HepG2 (cell line): ENCODE measurements around the gene IGF2BP3. TPM values are rescaled to one million over a fixed set of nuclear protein-coding genes. Genes with fewer than 3 reads are reported as not detected.

ENCODE experiments used
- GATAD1 ChIP-seq: IDR thresholded peaks from 2 replicates; pipeline ENCODE4 v1.6.1; 2016; ENCODE audit warnings: missing genetic modification reagents, missing compliant biosample characterization
- LRRFIP1 ChIP-seq: sonication (generic); formaldehyde crosslinking; conservative IDR thresholded peaks from 2 replicates; pipeline ENCODE4 v1.4.0; 2020; ENCODE audit warnings: missing genetic modification reagents
- PBX2 ChIP-seq: IDR thresholded peaks from 2 replicates; pipeline ENCODE4 v1.6.1; 2016; ENCODE audit warnings: control low read depth
- PITX1 ChIP-seq: sonication (generic); formaldehyde crosslinking; IDR thresholded peaks from 2 replicates; pipeline ENCODE4 v1.5.1; 2020; ENCODE audit warnings: mild to moderate bottlenecking, missing genetic modification reagents
- POLR2AphosphoS2 ChIP-seq: IDR thresholded peaks from 2 replicates; pipeline ENCODE4 v1.6.1; 2011; ENCODE audit warnings: low read depth, low read length, improper control_type of control experiment
- RERE ChIP-seq: IDR thresholded peaks from 2 replicates; pipeline ENCODE4 v1.6.1; 2016; ENCODE audit warnings: low read depth, missing genetic modification reagents, missing compliant biosample characterization
- SNAPC4 ChIP-seq: sonication (generic); formaldehyde crosslinking; IDR thresholded peaks from 2 replicates; pipeline ENCODE4 v1.4.0; 2020; ENCODE audit warnings: mild to moderate bottlenecking, missing genetic modification reagents
- TRIM24 ChIP-seq: sonication (generic); formaldehyde crosslinking; IDR thresholded peaks from 2 replicates; pipeline ENCODE4 v1.8.0; 2022; ENCODE audit warnings: mild to moderate bottlenecking, missing genetic modification reagents
- ZBTB21 ChIP-seq: sonication (generic); formaldehyde crosslinking; IDR thresholded peaks from 2 replicates; pipeline ENCODE4 v1.4.0; 2020; ENCODE audit warnings: missing genetic modification reagents
- ZNF280B ChIP-seq: sonication (generic); formaldehyde crosslinking; IDR thresholded peaks from 2 replicates; pipeline ENCODE4 v1.5.0; 2020; ENCODE audit warnings: missing genetic modification reagents, mild to moderate bottlenecking, borderline replicate concordance
- ZNF282 ChIP-seq: fragments of 450-650 bp; IDR thresholded peaks from 2 replicates; pipeline ENCODE4 v1.6.1; 2018; ENCODE audit not compliant: partially characterized antibody
- ZNF33A ChIP-seq: sonication (generic); formaldehyde crosslinking; IDR thresholded peaks from 2 replicates; pipeline ENCODE4 v1.5.1; 2020; ENCODE audit warnings: missing genetic modification reagents, mild to moderate bottlenecking, moderate library complexity, borderline replicate concordance
- polyA plus RNA-seq, 8 experiments: library from polyadenylated mRNA; depleted of rRNA in 3 of 8; stranded (reverse) in 7 of 8; unstranded in 1 of 8; fragments of >200 nt; fragmentation: Illumina TruSeq in 4 of 8; extraction: Trizol in 4 of 8; gene quantifications; 2 replicates each; pipeline versions ENCODE4 v1.2.1 to v1.2.3, GENCODE V29; 2011 to 2016; ENCODE audit warnings: low read depth in 4 of 8, missing spikeins in 1 of 8, mixed read lengths in 1 of 8; ENCODE audit not compliant: insufficient read depth in 1 of 8
- total RNA-seq, 5 experiments: library from RNA; depleted of rRNA; stranded (reverse); fragments of >200 nt; fragmentation: Illumina TruSeq; extraction: Trizol; gene quantifications; 2 replicates each; pipeline ENCODE4 v1.2.3, GENCODE V29; 2016; ENCODE audit warnings: low read depth in 1 of 5

IGF2BP3 gene
- total and polyA plus RNA-seq, 2 of the 13 experiments (the other 11 are each of a cell fraction or from before 2014, with no cell fraction given), result 37.7 to 39.5 TPM

- TF ChIP-seq SNAPC4 (CRISPR knock-in tag), result no peak
- no peak for TF ChIP-seq LRRFIP1 (CRISPR knock-in tag)
- TF ChIP-seq PITX1 (CRISPR knock-in tag), result peak; percentile 51
- no peak for TF ChIP-seq ZBTB21 (CRISPR knock-in tag)
- TF ChIP-seq POLR2AphosphoS2, result no peak
- no peak for TF ChIP-seq RERE (CRISPR knock-in tag)
- TF ChIP-seq GATAD1 (CRISPR knock-in tag), result no peak; the same call in none of the 2 replicates
- TF ChIP-seq ZNF280B, result no peak
- no peak for TF ChIP-seq TRIM24 (CRISPR knock-in tag)
- TF ChIP-seq PBX2 (CRISPR knock-in tag), result no peak
- peak; percentile 75; the same call in 1 of the 2 replicates for TF ChIP-seq ZNF33A
- no peak for TF ChIP-seq ZNF282
These were observed 4.0 kb upstream of the IGF2BP3 start (continued) for GRCh38 chr7:23474094-23474828.
